HUES48 (cell line): ENCODE measurements around the gene CFAP54.
A peak's percentile ranks its signal among the peaks of the same experiment; 100 is the strongest.

ENCODE experiments used
- H3K27ac ChIP-seq: one replicate; pipeline ENCODE4 v1.7.0; 2013; ENCODE audit warnings: low read depth, low read length, inconsistent platforms
- H3K27me3 ChIP-seq: 2 replicates; pipeline ENCODE4 v1.6.1; 2013; ENCODE audit warnings: mild to moderate bottlenecking, low read length; ENCODE audit not compliant: control insufficient read depth, insufficient read depth
- H3K36me3 ChIP-seq: 2 replicates; pipeline ENCODE4 v1.6.1; 2013; ENCODE audit warnings: low read length; ENCODE audit not compliant: control insufficient read depth, insufficient read depth
- H3K4me1 ChIP-seq: 2 replicates; pipeline ENCODE4 v1.6.1; 2013; ENCODE audit warnings: mild to moderate bottlenecking, low read length; ENCODE audit not compliant: control insufficient read depth, insufficient read depth
- H3K4me3 ChIP-seq: 2 replicates; pipeline ENCODE4 v1.5.1; 2013; ENCODE audit warnings: mild to moderate bottlenecking, low read depth, low read length
- H3K9ac ChIP-seq: 2 replicates; pipeline ENCODE4 v1.6.1; 2013; ENCODE audit warnings: mild to moderate bottlenecking, low read depth, low read length, moderate library complexity
- H3K9me3 ChIP-seq: 2 replicates; pipeline ENCODE4 v1.6.1; 2013; ENCODE audit warnings: low read length; ENCODE audit not compliant: control insufficient read depth, insufficient read depth

Gene CFAP54

DNA sequence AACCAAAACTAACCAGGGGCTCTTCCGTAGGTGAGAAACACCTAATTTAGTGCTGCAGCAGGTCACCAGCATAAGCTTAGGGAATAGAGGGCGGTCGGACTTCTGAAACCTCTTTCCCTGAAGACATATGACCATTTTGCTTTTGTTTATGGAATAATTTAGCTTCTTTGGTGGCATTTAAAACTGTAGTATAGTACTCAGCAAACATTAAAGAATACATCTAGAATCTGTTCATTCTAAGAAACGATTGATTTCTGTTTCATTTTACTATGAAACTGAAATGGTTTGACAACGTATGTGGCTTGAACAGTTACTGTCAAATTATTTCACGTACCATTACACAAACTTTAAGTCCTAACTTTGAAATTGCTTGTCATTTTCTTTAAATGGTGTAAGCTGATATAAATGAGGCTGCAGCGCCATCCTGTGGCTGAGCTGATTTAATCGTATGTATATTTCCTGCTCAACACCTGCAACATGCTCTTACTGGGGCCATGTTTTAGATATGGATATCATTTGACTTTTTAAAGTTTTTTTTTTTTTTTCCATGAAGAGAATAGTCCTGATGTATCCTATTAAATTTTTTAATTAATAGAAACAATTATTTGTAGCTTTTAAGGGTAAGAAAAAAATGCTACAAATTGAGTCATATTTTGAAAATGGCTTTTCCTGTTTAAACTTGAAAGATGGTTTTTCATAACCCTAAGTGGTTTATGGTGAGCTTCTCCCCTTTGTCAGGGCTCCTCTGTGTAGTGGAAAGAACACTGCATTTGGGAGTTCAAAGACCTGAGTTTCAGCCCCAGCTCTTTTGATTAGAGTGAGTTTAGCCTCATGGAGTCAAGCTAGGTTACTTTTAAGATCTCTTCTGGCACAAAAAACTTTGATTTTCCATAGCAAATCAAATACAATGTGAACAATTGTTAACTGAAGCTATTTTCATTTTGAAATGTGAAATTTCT is 27.4 kb downstream of the CFAP54 start:
- peaks cover 12% of the 10 kb centered on the region for H3K4me1 ChIP-seq
- no peaks in the 10 kb centered on the region for H3K36me3 ChIP-seq
- no peak overlapping the region for H3K9ac ChIP-seq
- no peak overlapping the region for H3K4me3 ChIP-seq
- no peak overlapping the region for H3K27ac ChIP-seq
- H3K9me3 ChIP-seq = no peaks in the 10 kb centered on the region
- no peaks in the 10 kb centered on the region for H3K27me3 ChIP-seq

DNA sequence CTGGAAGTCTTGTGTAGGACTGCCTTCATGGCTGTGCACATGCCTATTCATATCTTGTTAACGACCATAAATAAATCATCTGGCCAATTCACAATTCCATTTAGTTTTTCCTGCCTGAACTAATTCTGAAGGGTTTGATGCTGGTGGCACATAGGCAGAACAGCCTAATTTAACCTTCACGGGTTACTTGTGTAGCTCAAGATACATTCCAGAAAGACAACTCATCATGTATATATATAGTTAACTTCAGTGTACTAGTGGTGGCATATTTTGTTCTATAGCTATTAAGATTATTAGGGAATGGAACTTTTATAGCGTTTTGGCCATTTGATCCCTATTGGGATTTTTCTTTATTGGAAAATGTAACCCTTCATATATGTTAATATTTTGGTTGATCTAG is 31.4 kb downstream of the CFAP54 start:
- Histone ChIP-seq H3K9ac (no peak overlapping the region), H3K4me1 (peaks cover 26% of the 10 kb centered on the region), H3K27ac (no peak overlapping the region), H3K36me3 (no peaks in the 10 kb centered on the region), H3K27me3 (no peaks in the 10 kb centered on the region), H3K9me3 (no peaks in the 10 kb centered on the region), H3K4me3 (no peak overlapping the region)

DNA sequence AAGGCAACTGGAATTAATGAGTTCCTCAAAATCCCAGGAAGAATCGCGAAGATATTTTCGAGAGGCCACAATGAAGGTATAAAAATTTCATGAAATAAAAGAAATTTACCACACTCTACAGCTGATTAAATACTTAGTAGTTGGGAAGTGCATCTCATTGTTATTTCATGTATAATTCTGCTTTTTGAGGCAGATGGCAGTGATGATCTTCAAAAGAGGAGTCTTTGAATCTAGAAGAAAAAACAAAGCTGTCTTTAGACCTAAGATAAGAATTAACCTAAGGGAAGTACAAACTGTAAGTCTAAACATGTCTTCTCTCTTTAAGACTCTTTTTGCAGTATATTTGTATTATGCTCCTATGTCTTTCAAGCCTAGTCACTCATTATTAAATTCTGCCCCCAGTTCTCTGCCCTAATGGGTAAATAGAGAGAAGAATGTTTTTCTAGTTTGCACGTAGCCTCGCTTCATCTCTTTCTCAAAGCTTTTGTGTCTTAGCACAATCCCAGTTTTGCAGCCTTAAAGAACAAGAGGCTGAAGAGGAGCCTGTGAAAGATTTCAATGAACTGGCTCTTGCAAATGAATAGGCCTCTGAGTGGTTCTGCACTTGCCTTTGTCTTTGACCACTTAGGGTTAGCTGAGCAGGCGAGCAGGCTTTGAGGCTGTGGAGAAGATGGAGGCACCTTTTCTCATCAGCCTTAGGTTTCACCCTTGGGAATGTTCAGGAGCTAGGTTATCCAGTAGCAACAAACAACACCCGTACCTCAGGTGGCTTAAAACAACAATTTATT is 32.7 kb downstream of the CFAP54 start:
- Histone ChIP-seq H3K36me3 (no peaks in the 10 kb centered on the region), H3K4me3 (no peak overlapping the region), H3K27ac (peak overlapping the region; percentile 77), H3K4me1 (peaks cover 26% of the 10 kb centered on the region), H3K9me3 (no peaks in the 10 kb centered on the region), H3K27me3 (no peaks in the 10 kb centered on the region), H3K9ac (no peak overlapping the region)

DNA sequence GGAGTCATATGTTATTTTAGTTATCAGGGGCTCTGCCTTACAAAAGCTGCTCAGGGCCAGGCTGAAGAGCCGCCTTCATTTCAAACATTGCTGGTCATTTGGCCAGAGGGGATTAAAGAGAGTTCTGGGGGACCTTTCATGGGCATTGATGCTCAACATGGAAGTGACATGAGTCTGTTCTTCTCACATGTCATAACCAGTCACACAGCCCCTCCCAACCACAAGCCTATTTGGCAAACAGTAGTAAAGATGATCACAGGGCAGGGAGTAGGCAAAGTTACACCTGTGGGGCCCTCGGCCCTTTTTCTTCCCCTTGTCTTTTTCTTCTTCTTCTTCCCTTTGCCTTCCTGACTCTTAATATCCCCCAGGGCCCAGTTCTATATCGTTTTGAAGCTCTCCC is 33.3 kb downstream of the CFAP54 start:
- Histone ChIP-seq H3K36me3 (no peaks in the 10 kb centered on the region), H3K9ac (no peak overlapping the region), H3K27me3 (no peaks in the 10 kb centered on the region), H3K4me3 (no peak overlapping the region), H3K9me3 (no peaks in the 10 kb centered on the region), H3K27ac (peak overlapping the region; percentile 77), H3K4me1 (peaks cover 26% of the 10 kb centered on the region)

DNA sequence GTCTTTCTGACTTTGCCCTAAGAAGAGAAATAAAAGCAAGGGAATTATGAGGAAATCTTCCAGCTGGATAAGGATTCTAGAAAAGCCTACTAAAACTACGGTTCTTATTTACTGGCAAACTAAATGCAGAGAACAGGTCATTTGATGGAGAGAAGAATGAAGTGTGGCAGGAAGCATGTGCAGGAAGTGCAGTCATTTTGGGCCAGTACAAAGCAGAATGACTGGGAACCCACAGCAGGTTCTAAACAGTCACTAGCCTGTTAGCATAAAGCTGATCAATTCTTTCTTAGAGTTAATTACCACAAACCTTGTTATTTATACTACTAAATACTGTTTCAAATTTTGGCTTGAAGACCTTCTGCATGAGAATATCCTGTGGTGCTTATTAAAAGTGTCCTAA is 36.7 kb downstream of the CFAP54 start:
- no peak overlapping the region for H3K9ac ChIP-seq
- H3K9me3 ChIP-seq = no peaks in the 10 kb centered on the region
- H3K36me3 ChIP-seq = no peaks in the 10 kb centered on the region
- peaks cover 25% of the 10 kb centered on the region for H3K4me1 ChIP-seq
- no peaks in the 10 kb centered on the region for H3K27me3 ChIP-seq
- no peak overlapping the region for H3K27ac ChIP-seq
- no peak overlapping the region for H3K4me3 ChIP-seq

DNA sequence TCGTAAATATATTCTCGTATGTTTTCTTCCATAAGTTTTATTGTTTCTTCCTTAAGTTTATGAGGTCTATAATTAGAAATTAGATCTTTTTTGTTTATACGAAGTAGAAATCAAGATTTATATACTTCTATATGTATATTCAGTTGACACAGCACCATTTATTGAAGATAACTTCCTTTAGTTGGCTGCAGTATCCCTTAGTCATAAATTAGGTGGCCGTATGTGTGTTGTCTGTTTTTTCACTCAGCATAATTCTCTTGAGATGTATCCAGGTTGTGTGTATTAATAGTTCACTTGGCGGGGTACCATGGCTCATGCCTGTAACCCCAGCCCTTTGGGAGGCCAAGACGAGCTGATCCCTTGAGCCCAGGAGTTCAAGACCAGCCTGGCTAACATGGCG is 40.5 kb downstream of the CFAP54 start:
- no peaks in the 10 kb centered on the region for H3K36me3 ChIP-seq
- H3K27me3 ChIP-seq = no peaks in the 10 kb centered on the region
- no peaks in the 10 kb centered on the region for H3K9me3 ChIP-seq
- H3K9ac ChIP-seq = no peak overlapping the region
- H3K4me1 ChIP-seq = no peaks in the 10 kb centered on the region
- no peak overlapping the region for H3K4me3 ChIP-seq
- no peak overlapping the region for H3K27ac ChIP-seq

DNA sequence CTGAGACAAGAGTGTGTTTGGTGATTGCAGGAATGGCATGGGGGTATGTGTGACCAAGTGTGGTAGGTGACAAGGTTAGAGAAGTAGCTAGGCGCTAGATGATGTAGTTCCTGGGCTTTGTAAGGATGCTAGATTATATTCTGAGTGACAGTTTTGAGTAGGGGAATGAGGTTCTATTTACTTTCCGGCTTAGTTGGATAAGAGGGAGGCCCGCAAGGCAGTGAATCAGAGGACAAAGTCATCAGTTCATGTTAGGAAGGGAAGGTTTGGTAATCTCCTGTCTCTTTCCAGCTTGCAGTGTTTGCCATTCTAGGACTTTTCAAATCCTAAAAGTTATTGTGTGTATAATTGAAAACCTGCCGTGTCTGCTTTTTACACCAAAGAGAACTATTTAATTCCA is 45.0 kb downstream of the CFAP54 start:
- no peaks in the 10 kb centered on the region for H3K36me3 ChIP-seq
- H3K9ac ChIP-seq = no peak overlapping the region
- no peaks in the 10 kb centered on the region for H3K4me1 ChIP-seq
- no peaks in the 10 kb centered on the region for H3K9me3 ChIP-seq
- H3K27me3 ChIP-seq = no peaks in the 10 kb centered on the region
- no peak overlapping the region for H3K4me3 ChIP-seq
- H3K27ac ChIP-seq = no peak overlapping the region

DNA sequence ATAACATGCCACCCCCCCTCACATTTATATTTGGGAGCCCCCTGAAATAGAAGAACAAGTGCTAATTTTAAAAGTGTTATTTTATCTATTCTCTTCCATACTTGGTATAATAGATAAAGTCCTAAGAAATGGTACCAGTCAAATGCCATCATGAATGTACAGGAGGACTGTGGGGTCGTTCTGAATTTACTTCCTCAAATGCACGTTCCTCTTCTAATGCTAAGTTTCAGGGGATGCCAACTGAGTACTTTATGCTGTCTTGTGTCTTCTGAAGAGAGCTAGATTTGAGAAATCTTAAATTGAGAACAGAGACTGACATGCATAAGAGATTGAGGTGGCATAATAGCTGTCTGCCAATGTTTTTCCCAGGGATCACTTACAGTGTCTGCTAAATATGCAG is 59.0 kb downstream of the CFAP54 start:
- Histone ChIP-seq H3K27me3 (no peaks in the 10 kb centered on the region), H3K4me3 (no peak overlapping the region), H3K27ac (no peak overlapping the region), H3K4me1 (no peaks in the 10 kb centered on the region), H3K36me3 (no peaks in the 10 kb centered on the region), H3K9me3 (no peaks in the 10 kb centered on the region), H3K9ac (no peak overlapping the region)

DNA sequence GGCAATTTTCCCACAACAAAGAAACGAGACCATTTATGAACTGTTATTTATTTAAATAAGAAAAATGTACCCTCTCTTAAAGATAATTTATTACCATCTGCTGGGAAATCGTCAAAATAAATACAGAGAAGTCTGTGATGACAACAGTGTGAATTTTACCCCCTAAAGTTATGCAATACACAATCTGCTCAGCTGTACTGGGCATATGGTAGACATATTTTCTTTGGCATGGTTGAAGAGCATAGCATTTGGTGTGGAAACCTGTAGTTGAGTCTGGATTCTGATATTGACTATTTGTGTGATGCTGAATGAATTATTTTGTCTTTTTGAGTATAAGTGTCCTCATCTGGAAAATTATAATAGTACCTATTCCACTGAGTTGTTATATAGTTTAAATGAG is 60.0 kb downstream of the CFAP54 start:
- no peak overlapping the region for H3K4me3 ChIP-seq
- no peaks in the 10 kb centered on the region for H3K36me3 ChIP-seq

DNA sequence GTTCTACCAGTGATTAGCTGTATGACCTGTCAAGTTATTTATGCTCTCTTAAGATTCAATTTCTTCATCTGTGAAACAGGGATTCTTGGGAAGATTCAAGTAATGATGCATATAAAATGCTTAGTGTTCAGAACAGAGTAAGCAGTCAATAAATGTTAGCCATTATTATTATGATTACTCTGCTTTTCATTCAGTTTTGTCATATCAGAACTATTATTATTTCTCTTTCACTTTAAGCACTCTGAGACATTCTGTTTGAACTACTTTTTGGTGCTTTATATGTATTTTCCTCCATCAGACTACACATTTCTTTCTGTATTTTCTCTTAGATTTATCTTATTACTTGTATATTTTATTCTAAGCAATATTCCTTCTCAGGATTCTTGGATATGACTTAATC is 81.2 kb downstream of the CFAP54 start:
- Histone ChIP-seq H3K27me3 (no peaks in the 10 kb centered on the region), H3K9ac (no peak overlapping the region), H3K9me3 (no peaks in the 10 kb centered on the region), H3K36me3 (no peaks in the 10 kb centered on the region), H3K4me1 (no peaks in the 10 kb centered on the region), H3K4me3 (no peak overlapping the region), H3K27ac (no peak overlapping the region)

More for the DNA sequence above, 60.0 kb downstream of the CFAP54 start:
- no peak overlapping the region for H3K27ac ChIP-seq
- H3K9me3 ChIP-seq = no peaks in the 10 kb centered on the region
- H3K4me1 ChIP-seq = no peaks in the 10 kb centered on the region
- H3K27me3 ChIP-seq = no peaks in the 10 kb centered on the region
- no peak overlapping the region for H3K9ac ChIP-seq
